Left ventricle myocardium superior (tissue), 1 donor: ENCODE measurements around the gene AFF3. TPM values are rescaled to one million over a fixed set of nuclear protein-coding genes. Genes with fewer than 3 reads are reported as not detected.

ENCODE experiments used
- ATAC-seq: fragments of 200-7000 bp; cut with Tn5 transposase; one replicate; pipeline ENCODE4 v1.9.1; 2020; ENCODE audit warnings: mild to moderate bottlenecking, moderate library complexity
- DNase-seq: peaks from one replicate; pipeline ENCODE4 v3.0.0-alpha.2; 2020
- intact Hi-C: fragments of 100-400 bp; cut with micrococcal nuclease; formaldehyde crosslinking; loops from one replicate; pipeline ENCODE4 v1.11.0; 2022
- total RNA-seq: library from RNA; stranded (reverse); fragmentation: NEBNext Ultra II Directional; extraction: Animal tissue kit (Norgen Biotek cat#: 25700); gene quantifications from one replicate; pipeline ENCODE4 v1.2.1, GENCODE V29; 2021
- donor health status: DM: no; HTN: yes; CAD: no; lungs with severe emphysema.

AFF3 gene
- total RNA-seq, 1 donor from 2014 or later, result 10.0 TPM

GRCh38 chr2:100151310-100151709 lies 8.9 kb upstream of the AFF3 start:
- DNase-seq (no peak), ATAC-seq (no peak)
- intact Hi-C loops, result no loop called here

GRCh38 chr2:100148883-100149282 lies 6.5 kb upstream of the AFF3 start:
- DNase-seq, result no peak
- intact Hi-C loops, result no loop called here
- no peak for ATAC-seq

- intact Hi-C loops, result no loop called here
- DNase-seq (no peak), ATAC-seq (no peak)
Measured at GRCh38 chr2:100146657-100146960, 4.2 kb upstream of the AFF3 start.

- intact Hi-C loops, result no loop called here
- DNase-seq (no peak), ATAC-seq (no peak)
Measured at GRCh38 chr2:100145893-100146656, 3.7 kb upstream of the AFF3 start.

- intact Hi-C loops, result no loop called here
- DNase-seq (no peak), ATAC-seq (no peak)
Measured at GRCh38 chr2:100143286-100143685, 896 bp upstream of the AFF3 start.

- no peak for ATAC-seq
Measured at GRCh38 chr2:100141906-100142305, 484 bp downstream of the AFF3 start.

DNA sequence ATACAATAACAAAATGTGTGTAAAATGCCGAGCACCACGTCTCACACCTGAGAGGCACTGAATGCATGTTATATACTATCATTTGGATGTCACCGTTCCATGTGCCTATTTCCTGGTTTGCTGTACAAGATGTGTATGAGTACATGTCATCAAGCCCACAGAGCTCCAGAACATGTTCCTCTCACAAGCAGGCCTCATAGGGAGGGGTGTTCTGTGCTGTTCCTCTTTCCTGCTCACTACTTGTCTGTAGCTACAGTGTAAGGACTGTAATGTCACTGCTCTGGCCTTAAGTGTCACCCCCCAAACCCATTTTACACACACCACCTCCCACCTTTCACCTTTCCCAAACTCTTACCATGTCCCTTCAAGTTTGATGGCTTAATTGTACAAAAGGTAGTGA lies 1.8 kb downstream of the AFF3 start:
- no peak for DNase-seq
- ATAC-seq, result peak; percentile 43
- intact Hi-C loops, result no loop called here

More at GRCh38 chr2:100141906-100142305, 484 bp downstream of the AFF3 start:
- intact Hi-C loops, result no loop called here
- no peak for DNase-seq

DNA sequence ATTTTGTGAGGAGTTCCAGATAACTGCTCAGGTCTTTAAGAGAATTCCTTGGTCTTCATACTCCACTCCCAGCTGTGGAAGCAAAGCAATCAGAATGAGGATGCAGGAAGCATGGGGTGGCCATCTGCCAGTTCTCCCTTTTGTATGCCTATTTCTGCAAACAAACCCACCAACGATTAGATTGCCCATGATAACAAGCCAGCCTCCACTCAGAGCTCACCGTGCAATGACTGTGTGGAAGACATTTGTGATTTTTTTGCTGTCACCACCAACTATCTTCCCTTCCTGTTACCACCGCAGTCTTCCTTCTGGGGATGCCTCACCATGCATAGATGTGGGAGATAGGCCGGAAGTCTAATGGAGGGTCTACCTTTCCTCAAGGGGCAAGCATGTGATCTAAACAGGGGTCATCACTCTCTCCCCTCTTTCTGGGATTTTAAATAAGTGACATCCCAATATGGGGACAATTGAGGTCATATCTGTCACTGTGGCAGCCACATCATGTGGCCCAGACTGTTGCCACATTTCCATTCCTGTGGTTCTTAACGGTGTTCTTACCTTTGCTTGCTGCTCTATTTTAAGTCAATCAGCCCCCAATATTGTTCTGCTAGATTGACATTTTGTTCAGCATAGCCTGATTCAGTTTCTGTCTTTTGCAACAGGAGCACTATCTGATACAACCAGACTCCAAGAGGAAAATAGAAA lies 4.4 kb downstream of the AFF3 start:
- intact Hi-C loops, result no loop called here
- no peak for DNase-seq
- ATAC-seq, result no peak

GRCh38 chr2:100137318-100137717 lies 5.1 kb downstream of the AFF3 start:
- intact Hi-C loops, result no loop called here
- no peak for DNase-seq
- ATAC-seq, result no peak

DNA sequence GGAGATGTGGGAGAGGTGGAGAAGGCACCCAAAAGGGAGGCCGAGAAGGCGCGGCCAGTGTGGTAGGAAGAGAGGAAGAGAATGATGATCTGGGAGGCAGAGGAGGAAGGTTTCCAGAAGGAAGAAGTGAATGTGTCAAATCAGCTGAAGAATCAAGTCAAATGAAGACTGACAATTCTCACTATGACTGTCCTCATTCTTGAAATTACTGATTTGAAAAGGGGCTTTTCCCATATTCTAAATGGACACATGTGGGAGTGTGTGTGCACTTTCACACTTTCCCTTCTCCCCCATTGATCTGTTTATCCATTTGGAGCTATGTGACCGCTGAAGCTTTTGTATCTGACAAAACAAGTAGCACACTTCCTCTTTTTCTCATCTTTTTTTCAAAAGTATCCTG lies 6.1 kb downstream of the AFF3 start:
- no peak for ATAC-seq
- intact Hi-C loops, result no loop called here
- no peak for DNase-seq

- DNase-seq (no peak), ATAC-seq (no peak)
- intact Hi-C loops, result no loop called here
Measured at GRCh38 chr2:100135415-100135814, 7.0 kb downstream of the AFF3 start.

GRCh38 chr2:100130595-100131391 lies 11.6 kb downstream of the AFF3 start:
- ATAC-seq (no peak), DNase-seq (no peak)
- intact Hi-C loops, result no loop called here

GRCh38 chr2:100126897-100127401 lies 15.4 kb downstream of the AFF3 start:
- no peak for ATAC-seq
- no peak for DNase-seq
- intact Hi-C loops, result no loop called here

DNA sequence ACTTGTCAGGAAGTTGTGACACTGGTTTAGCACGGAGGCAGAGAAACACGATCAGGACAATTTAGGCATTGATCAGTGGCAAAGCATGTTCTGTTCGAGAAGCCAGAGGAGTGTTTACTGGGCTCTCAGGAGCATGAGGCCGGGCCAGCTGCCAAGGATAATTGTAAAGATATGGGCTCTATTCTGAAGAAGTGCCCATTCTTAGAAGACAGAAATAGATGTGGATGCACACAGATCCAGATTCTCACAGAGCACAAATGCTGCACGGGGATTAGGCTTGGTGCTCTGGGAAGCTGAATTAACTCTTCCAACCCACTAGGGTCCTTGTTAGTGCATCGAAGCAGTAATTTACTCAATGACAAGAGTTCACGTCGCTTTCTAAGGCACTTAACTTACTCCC lies 16.2 kb downstream of the AFF3 start:
- intact Hi-C loops, result no loop called here
- ATAC-seq, result peak; percentile 96
- peak; percentile 56 for DNase-seq

DNA sequence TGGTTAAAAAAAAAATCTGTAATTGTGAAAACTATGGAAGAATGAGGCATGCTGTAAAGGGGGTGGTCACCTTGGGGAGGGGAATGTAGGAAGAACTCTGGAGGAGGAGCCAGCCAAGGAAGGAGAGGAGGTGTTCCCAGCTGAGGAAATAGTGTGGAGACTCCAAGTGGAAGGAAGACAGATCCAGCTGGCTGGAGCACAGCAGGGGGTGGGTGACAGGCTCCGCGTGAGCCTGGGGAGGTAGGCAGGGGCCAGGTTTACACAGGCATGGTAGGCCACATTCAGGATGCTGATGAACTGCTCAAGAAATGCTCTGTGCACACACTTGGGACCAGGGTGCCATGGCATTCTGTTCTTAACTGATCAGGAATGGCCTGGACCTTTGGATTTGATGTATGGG lies 16.8 kb downstream of the AFF3 start:
- DNase-seq (no peak), ATAC-seq (no peak)
- intact Hi-C loops, result no loop called here

GRCh38 chr2:100124761-100125160 lies 17.6 kb downstream of the AFF3 start:
- DNase-seq (no peak), ATAC-seq (no peak)
- intact Hi-C loops, result no loop called here

DNA sequence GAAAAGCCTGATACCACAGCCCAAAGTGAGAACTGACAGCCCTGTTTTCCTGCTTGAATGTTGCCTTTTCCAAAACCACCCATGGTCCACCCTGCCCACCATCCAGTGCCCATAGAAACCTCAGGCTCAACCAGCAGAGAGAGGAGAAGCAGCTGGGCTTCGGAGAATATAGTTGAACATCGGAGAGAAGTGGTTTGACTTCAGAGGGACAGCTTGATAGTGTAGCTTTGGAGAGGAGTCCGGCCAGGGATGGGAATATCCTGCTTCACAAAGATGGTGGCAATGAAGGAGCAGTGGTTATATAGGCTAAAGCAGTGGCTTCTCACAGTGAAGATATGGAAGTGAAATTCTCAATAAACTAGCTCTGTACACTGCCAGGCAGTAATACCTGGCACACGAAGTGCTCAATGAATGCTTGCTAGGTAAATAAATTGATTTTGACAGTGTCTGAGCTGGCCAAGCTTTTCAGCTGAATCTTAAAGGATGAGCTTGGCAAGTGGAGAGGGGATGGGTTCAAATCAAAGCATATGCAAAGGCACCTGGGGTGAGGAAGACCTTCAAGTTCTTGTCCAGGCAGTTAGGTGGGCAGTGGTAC lies 21.2 kb downstream of the AFF3 start:
- DNase-seq (no peak), ATAC-seq (no peak)
- intact Hi-C loops, result no loop called here

DNA sequence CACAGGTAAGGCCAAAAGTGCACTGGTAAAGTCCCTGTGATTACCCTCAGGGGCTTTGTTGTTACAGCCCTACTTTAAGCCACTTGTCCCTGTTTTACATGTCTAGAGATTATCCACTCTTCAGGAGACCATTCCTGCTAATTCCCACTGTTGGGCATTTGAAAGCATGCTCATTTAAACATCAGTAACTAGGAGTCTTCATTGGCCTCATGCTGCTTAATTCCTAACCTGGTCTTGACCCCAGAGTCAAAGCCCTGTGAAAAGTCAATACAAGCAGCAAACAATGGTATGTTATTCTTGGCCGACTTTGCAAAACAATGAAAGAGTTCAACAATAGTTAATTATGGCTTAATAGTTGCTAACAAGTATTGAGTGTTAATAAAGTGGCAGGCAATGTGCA lies 23.2 kb downstream of the AFF3 start:
- intact Hi-C loops, result no loop called here
- no peak for DNase-seq
- no peak for ATAC-seq

GRCh38 chr2:100113990-100114433 lies 28.4 kb downstream of the AFF3 start:
- intact Hi-C loops, result no loop called here
- no peak for ATAC-seq
- DNase-seq, result no peak

- intact Hi-C loops, result no loop called here
- ATAC-seq, result no peak
- DNase-seq, result no peak
Measured at GRCh38 chr2:100110614-100111000, 31.8 kb downstream of the AFF3 start.
